ENCODE measurements around the gene HS6ST3.

- no peak for TF ChIP-seq CTCF (IDR thresholded peaks at IDR 0.05)
- no peak for TF ChIP-seq POLR2A (IDR thresholded peaks at IDR 0.05)
- no peak for TF ChIP-seq POLR2AphosphoS5 (IDR thresholded peaks at IDR 0.05)
- TF ChIP-seq EP300 (IDR thresholded peaks at IDR 0.05), result no peak
Observed at GRCh38 chr13:96426167-96426566, 336.3 kb downstream of the HS6ST3 start.

All from sigmoid colon (tissue), 4 donors.